ENCODE measurements around the gene RPL27A.

RPL27A gene

DNA sequence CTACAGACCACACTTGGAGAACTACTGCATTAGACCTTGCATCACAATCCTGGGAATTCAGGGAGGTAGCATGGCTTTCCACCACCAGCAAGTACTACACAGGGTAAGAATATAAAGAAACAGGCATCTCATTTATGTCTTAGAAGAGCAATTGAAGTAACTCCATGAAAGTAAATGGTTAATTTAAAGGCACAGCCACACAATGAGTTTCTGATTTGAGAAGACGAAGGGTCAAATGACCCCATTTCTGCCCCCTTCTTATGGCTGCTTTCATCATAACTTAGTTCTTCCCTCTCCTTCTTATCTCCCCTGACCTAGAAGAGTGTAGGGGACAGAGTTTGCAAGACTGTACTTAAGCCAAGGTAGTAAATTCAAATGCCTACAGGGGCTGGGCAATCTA lies 6.1 kb upstream of the RPL27A start:
- DNase-seq, result no peak

DNA sequence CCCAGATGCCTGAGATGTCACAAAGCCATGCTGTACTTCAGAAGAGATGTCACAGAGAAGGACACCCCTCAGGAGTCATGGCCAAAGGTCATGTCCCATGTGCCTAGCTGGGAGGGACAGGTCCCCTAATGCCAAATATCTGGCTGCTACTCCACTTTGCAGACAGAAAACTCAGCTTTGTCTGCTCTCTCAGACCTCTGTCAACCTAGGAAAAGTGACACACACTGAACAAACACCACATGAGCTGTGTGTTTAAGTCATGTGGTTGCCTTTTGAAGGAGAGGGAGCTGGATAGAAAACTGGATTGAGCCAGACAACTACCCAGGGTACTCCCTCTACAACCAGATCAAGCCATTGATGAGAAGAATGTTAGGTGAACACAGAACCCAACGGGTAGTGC lies 3.6 kb upstream of the RPL27A start:
- no peak for DNase-seq

DNA sequence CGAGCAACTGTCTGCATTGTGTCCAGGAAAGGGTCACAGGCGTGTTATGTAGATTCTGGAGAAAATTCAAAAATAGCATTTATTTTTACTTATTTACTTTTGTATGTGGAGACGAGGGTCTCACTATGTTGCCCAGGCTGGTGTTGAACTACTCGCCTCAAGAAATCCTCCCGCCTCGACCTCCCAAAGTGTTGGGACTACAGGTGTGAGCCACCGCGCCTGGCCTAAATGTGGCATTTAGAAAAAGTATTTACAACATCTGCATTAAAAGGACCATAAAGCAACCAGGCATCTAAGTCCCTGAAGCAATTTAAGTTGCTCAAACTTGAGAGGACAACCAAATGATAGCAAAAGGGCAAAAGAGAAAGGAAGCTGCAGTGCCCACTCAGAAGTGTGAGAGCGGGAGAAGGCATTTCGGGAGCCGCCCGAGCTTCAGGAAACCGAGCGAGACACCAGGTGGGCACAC lies 722 bp upstream of the RPL27A start:
- DNase-seq, result peak; percentile 21

DNA sequence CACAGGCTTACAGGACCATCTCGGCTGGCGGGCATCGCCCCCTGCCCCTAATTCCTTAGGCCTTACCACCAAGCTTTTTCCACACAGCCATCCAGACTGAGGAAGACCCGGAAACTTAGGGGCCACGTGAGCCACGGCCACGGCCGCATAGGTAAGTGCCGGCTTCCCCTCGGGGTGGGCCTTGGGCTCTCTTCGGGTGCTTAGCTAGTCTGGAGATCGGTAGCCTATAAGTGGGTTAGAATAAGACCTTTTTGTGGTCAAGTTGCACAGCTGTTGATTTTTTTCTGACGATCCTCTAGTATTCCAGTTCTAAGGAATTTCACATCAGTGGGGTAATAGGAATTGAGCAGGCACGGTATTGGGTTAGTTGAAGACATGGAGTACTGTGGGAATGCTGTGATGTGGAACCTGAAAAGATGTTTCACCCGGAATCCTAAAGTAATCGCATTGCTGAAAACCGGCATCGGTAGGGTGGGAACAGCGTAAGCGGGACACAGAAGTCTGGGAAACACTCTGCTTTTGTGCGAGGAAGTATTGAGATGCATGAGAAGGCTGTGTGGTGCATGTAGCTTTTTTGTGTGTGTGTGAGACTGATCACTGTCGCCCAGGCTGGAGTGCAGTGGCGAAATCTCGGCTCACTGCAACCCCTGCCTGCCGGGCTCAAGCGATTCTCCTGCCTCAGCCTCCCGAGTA lies 669 bp downstream of the RPL27A start:
- DNase-seq, result no peak

DNA sequence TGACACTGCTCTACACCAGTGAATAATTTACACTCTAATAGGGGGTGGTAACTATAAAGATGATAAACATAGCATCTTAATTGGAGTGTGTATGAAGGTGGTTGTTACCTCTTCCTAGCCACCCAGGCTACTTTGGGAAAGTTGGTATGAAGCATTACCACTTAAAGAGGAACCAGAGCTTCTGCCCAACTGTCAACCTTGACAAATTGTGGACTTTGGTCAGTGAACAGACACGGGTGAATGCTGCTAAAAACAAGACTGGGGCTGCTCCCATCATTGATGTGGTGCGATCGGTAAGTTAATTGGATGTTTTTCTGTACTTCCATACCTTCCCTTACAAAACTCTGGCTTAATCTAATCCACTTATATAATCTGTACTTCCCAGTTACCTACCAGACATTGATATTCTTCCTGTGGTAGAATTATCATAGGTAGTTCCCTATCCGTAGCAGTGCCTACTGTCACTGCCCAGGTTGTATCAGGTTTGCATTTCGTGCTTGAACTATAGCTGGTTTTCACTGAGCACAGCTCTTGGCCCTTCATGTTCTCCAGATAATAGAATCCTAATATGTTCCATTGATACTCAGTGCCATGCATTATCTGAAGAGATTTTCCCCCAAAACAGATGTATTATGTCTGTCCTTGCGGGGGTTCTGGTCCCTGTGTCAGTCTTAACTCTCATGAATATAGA lies 2.2 kb downstream of the RPL27A start:
- DNase-seq, result no peak

DNA sequence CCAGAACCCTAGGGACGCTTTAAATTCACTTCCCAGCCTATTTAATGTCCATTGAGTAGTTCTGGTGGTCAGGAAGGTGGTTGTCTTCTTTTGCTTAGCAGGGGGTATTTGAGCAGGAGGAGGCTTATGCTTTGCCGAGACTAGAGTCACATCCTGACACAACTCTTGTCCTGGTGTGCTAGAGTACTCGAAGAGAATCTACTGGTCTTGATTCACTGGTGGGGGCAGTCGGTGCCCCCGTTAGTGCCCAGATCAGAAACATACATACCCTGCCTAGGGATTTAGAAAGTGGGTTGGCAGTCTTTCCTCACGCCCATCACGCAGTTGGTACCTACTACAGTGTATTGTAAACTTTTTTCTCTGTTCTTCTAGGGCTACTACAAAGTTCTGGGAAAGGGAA lies 2.7 kb downstream of the RPL27A start:
- DNase-seq, result no peak

DNA sequence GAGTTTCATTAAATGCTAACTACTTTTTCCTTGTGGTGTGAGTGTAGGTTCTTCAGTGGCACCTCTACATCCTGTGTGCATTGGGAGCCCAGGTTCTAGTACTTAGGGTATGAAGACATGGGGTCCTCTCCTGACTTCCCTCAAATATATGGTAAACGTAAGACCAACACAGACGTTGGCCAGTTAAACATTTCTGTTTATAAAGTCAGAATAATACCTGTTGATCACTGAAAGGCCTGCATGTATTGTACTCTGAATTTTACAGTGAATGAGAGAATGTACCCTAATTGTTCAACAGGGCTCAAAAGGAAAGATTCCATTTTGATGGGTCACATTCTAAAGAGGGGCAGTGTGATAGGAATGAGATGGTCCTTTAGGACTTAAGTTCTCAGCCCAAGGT lies 3.2 kb downstream of the RPL27A start:
- no peak for DNase-seq

DNA sequence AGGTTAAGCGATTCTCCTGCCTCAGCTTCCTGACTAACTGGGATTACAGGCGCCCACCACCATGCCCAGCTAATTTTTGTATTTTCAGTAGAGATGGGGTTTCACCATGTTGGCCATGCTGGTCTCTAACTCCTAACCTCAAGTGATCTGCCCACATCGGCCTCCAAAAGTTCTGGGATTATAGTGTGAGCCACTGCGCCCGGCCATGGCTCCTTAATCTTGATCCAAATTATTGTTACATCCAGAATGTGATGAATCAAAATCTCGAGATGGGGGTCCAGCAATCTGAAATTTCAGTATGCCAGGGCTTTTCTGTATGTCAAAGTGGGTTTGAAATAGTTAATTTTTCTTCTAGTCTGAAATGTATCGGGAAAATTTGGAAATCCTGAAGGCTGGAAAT lies 3.7 kb downstream of the RPL27A start:
- no peak for DNase-seq

DNA sequence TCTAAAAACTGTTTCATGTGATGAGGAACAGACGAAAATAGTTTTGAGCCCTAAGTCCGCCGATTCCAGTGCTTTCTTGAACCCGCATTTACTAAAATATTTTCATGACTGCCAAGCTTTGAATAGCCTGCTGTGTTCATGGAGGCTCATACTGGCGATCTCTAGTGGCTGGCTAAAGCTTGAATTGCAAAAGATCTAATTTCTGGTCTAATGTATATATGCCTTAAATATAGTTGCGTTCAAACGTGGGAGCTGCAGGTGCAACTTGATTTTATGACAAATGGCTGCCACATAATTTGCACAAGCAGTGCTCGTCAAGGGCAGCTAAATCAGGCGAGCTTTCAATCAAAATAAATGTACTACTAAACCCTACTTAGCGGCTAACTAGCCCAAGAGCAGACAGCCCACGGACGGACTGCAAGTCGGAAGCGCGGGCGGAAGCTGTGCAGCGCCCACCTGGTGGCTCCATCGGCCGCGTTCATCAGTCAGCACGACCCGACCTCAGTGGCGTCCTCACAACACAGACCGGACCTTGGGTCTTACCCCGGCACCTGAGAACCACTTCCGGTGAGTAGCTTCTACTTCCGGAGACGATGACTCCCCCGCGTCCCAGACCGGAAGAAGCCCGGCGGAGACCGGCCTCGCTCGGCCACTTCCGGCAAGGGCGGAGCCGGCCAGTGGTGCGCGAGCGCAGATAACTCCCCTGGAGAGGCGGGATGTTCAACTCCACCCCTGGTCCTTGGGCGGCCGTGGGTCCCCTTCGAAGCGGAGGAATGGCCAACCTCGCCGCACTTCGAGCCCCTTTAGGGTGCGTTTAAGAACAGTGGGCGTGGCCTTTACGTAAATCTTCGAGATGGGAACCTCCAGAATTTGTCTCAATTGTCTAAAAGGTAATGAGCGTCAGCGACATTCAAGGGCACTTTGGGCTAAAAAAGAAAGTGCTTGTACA lies 6.1 kb downstream of the RPL27A start:
- peak; percentile 79 for DNase-seq

DNA sequence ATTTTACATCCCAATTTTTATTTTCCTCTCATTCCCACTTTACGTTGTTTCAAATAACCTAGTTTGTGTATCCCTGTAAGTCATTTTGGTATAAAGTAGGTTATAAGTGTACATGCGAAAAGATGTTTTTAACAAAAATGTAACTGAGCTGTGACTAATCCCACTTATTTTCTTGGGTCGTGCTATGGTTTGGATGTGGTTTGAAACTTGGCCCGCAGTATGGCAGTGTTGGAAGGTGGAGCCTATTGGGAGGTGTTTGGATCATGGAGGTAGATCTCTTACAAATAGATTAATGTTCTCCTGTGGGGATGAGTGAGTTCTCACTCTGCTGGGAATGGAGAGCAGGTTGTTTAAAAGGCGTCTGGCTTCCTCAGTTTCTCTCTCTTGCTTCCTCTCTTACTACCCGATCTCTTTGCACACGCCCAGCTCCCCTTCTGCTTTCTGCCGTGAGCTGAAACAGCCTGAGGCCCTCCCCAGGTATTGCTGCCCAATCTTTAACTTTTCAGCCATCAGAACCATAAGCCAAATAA lies 7.2 kb downstream of the RPL27A start:
- DNase-seq, result no peak

DNA sequence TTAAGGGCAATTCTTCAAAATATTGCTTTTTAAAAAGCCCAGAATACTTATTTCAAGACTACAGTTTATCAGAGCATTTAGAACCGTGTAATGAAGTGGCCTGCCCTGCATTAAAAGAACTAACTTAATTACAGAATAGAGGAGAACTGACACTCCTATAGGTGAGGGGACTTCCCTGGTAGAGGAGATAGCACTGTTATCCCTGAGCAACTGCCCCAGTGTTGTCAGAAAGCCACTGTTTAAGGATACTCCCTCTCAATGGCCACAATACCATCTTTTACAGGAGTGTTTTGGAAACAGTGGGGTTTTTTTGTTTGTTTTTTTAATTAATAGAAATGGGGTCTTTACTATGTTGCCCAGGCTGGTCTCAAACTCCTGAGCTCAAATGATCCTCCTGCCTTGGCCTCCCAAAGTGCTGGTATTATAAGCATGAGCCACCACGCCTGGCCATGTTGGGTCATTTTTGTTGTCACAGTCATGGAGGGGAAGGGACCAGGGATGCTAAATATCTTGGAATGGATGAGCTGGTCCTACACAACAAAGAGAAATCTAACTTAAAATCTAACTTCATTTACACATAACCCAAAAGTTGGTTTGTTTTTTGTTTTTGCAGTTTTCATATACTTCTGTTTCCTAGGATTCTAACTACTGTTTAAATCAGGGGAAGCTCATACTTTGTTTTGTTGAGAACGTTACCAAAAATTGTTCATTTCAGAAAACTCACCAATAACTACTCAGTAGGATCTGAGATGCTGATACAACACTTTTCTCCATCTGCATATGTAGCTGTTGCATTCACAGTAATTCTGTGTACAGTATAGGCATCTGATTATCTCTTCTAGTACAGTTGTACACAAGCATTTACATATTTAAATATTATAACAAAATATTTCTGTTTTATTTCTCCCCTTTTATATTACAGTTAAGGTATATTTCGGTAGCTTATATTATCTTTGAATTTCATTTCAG lies 8.1 kb downstream of the RPL27A start:
- DNase-seq, result no peak

DNA sequence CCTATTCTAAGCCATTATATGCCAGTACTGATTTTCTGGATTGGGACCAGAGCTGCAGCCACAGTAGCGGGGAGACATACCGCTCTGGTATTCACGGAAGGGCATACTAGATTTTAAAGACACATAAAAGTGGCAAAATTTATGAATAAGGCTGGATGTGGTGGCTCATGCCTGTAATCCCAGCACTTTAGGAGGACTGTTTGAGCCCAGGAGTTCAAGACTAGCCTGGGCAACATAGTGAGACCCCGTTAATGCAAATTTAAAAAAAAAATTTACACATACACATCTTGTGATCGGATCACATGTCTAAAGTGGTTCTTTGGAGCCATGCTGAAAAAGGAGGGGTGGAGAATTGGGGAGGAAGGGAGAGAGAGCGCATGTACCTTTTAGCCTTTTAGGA lies 9.0 kb downstream of the RPL27A start:
- no peak for DNase-seq

DNA sequence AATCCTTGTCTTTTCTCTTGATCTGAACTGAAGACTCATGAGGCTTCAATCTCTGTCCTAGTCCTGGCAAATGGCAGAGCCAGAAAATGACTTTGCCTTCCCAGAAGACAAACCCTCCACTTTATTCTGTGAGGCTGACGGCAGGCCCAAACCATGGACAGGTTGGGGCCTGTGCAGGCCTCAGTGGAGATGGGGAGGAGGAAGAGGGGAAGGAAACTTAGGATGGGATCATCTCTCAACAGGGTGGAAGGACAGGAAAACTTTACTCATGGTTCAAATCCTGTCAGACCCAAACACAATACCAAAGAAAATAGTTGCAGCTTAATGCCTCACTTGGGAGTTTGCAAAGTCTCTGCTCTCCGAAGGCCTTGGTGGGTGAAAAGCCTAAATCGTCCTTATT lies 9.8 kb downstream of the RPL27A start:
- DNase-seq, result no peak

DNA sequence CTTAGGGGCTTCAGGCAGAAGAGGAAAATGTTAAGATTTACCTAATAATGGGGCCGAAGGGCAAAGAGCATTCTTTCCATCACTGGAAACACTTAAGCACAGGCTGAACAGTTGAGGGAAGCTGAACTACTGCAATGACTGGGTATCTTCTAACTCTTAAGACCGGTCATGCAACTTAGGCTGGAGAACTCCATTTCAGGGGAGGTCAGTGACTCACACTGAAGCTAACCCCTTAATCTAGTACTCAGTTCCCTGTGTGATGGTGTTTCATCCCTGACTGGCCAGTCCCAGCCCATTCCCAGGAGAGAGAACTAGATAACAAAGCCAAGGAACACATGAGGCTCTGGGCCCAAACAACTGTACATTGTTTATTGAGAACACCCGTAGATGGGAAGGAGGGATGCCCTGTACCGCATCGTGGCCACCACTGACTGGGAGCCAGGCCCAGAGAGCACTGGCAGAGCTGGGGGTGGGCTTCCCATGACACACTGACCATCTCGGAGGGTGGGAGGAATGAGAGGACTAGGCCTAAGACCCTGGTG lies 10.5 kb downstream of the RPL27A start:
- DNase-seq, result no peak

DNA sequence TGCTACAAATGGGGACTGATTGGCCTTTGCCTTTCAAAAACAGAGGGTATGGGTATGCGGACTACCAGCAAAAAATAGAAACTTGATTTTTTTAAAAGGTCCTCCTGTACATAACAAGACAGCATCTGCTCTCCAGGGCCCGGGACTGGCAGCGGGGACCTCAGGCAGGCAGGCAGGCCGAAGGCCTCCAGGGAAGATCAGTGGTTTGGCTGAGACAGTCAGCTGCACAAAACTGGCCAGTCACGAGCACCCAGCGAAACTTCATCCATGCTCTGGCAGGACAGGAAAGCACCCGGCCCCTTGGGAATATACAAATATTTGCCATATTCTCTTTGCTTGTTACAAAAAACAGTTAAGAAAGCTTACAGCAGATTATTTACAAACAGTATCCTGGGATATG lies 11.0 kb downstream of the RPL27A start:
- no peak for DNase-seq

DNA sequence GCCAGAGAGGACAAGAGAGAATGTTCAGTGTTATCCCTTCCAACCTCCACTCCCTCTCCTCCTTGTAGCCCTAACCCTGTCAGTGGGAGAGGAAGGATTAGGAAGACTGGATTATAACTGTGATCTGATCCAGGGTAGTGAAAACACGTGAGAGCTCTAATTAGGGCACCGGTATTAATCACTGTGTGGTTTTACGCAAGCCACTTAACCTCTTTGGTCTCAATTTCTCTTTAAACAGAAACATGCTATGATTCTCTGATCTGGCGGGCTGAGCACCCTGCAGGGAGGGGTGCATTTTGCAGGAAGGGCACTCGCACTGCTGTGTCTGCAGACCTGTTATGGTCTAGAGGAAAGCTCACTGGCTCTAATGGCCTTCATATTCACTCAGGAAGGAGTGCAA lies 11.5 kb downstream of the RPL27A start:
- no peak for DNase-seq

DNA sequence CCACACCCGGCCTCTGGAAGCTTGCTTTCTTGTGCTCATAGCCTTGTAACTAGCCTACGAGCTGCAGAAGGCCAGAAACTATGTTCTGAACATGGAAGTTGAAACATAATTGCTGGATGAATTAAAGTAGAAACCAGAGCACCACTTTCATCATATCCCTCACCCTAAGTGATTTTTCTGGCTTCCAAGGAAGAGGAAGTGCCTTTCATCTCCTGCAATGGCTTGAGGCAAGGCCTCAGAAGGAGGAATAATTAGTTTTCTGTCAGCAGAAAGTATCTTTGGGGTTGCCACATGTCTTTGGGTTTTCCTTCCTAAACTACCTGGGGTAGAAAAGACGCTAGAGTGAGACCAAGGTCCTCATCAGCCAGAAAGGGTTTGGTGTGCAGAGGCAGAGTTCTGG lies 14.5 kb downstream of the RPL27A start:
- no peak for DNase-seq

DNA sequence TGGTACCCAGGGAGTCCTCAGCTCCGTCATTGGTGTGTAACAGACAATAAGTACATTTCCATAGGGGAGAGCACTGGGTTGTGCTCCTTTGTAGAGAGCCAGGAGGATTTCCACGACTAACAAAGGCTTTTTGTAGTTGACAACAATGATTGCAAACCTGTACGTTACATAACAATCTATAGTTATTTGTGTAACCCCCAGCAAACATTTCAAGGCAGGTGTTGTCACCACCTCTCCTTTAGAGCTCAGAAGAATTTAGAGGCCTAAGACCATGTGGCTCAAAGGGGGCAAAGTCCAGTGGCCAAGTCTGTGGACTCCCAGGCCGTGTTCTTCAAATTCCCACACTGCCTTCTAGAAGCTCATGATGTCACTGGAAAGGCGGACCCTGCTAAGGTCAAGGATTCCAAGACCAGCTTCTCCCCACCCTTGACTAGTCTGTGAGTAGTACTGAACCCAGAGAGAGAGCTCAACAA lies 15.8 kb downstream of the RPL27A start:
- no peak for DNase-seq

DNA sequence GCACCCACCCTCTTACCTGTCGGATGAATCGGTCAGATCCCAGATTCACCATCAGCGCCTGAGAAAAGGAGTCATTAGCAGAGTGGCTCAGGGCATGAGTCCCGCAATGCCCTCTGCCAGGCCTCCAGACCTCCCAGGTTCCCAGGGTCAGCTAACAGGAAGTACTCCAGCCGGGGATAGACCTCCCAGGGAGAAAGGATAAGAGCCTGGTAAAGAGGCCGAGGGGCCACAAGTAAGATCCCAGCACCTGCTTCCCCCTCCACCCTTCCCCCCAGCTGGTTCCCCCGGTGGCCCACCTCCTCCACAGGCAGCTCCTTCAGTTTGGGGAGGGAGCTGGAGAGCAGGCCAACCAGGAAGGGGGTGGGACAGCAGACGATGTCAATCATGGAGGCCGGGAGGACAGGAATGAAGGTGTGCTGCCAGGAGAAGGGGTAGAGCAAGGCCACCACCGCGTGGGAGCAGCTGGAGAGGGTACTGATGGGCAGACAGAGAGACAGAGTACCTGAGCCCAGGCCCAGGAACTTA lies 16.4 kb downstream of the RPL27A start:
- no peak for DNase-seq

DNA sequence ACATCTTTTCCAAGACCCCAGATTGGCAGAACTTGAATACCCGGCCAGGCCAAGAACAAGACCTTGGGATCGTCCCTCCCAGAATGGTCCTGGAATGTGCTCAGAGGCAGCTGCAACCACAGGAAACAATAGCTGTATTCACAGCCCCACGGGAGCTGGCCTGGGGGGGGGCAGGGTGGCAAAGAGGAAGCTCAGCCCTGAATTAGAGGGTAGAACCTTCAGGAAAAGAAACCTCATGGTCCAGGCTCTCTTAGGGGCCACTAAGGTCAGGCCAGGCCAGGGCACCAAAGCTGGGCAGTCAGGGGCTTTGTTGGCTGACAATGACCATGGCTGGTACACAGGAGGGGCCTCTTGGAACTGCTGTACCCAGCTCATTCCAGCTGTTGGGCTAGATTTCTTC lies 17.3 kb downstream of the RPL27A start:
- DNase-seq, result no peak

DNA sequence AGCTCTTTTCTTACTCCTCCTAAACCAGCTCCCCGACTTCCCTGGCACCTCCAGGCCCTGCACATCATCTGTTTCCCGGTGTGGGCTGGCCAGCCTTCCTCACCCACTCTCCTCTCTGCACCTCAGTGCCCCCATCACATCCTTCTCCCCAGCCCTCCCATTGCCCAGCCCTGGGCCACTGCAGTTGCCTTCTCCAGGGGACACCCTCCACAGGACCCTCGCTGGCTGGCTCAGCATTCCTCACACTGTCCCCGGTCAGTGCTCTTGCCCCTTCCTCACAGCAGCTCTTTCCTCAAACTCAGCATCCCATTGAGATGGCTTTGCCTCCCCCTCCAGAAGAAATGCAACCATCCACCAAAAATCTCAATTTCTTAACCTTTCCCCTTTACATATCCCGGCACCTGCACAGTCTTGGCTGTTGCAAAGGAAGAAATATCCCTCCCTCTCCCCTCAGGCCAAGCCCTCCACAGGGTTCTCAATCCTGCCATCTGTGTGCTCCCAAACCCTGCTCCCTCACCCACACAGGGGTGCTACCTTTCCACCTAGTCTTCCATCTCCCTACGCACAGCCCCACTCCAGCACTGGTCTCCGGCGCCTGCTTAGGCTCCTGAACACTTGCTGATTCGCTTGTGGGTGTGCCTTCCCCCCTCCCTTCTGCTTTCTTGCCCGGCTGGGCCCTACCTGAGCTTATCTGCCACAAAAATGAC lies 19.5 kb downstream of the RPL27A start:
- DNase-seq, result no peak
